Esophagus squamous epithelium (tissue), 4 donors: ENCODE data around the gene BEND7.

Experiments used
- CTCF ChIP-seq, 6 experiments: fragments of 450-650 bp in 4 of 6; fragments of 200-600 bp in 2 of 6; sonication (generic) in 2 of 6; IDR thresholded peaks; one replicate each; pipeline ENCODE4 v1.5.1; 2016 to 2019; ENCODE audit warnings: antibody characterized with exemption in 6 of 6, mild to moderate bottlenecking in 4 of 6, moderate library complexity in 4 of 6
- POLR2A ChIP-seq, 4 donors: fragments of 450-650 bp; IDR thresholded peaks; one replicate each; pipeline ENCODE4 v1.6.1; 2017; ENCODE audit warnings: antibody characterized with exemption in 4 of 4, mild to moderate bottlenecking in 4 of 4, moderate library complexity in 3 of 4

GRCh38 chr10:13416760-13417159 lies 112.1 kb downstream of the BEND7 start:
- no peak for TF ChIP-seq CTCF (IDR thresholded peaks at IDR 0.05)
- no peak for TF ChIP-seq POLR2A (IDR thresholded peaks at IDR 0.05)
